Brain microvascular endothelial cell (primary cell): ENCODE results near the gene TRDN.
"Not testable (repeated sequence)": the region's sequence is repeated elsewhere in the genome, so short reads cannot be mapped to it uniquely, and the experiment has no call there.

Experiments used
- DNase-seq: peaks from one replicate; pipeline ENCODE4 v3.0.0-alpha.2; 2020
- H3K27ac ChIP-seq: fragments of 250-450 bp; sonication (Bioruptor Pico); 2 replicates; pipeline ENCODE4 v1.5.1; 2020; ENCODE audit warnings: mild to moderate bottlenecking, moderate library complexity
- H3K27me3 ChIP-seq: fragments of 250-450 bp; sonication (Bioruptor Pico); replicated peaks from 2 replicates; pipeline ENCODE4 v1.5.1; 2020; ENCODE audit warnings: mild to moderate bottlenecking
- H3K36me3 ChIP-seq: fragments of 250-450 bp; sonication (Bioruptor Pico); replicated peaks from 2 replicates; pipeline ENCODE4 v1.5.1; 2020; ENCODE audit warnings: mild to moderate bottlenecking
- H3K4me3 ChIP-seq: 2 replicates; pipeline ENCODE4 v1.5.1; 2011; ENCODE audit warnings: low read depth, mild to moderate bottlenecking, control low read depth, low read length, moderate library complexity
- CTCF ChIP-seq: IDR thresholded peaks from 2 replicates; pipeline ENCODE4 v1.5.1; 2011; ENCODE audit warnings: low read depth, mild to moderate bottlenecking, moderate library complexity, low read length, control low read depth, inconsistent platforms; ENCODE audit errors: missing control alignments
- in situ Hi-C: cut with HindIII; loops from 2 replicates; pipeline ENCODE4 v1.10.0; 2017; ENCODE audit warnings: low sequenced_read_pairs, low pct_ligation_motif_present

TRDN gene

GRCh38 chr6:123316733-123317323, 319.9 kb downstream of the TRDN start:
- no peaks in the 10 kb centered on the region for H3K36me3 ChIP-seq
- in situ Hi-C loops = no loop called here
- no peak for TF ChIP-seq CTCF
- no peak overlapping the region for H3K4me3 ChIP-seq
- no peak overlapping the region for H3K27ac ChIP-seq
- no peaks in the 10 kb centered on the region for H3K27me3 ChIP-seq
- DNase-seq = no peak

GRCh38 chr6:123314459-123314858, 322.3 kb downstream of the TRDN start:
- DNase-seq, H3K36me3 ChIP-seq, H3K27ac ChIP-seq, H3K27me3 ChIP-seq, in situ Hi-C loops, H3K4me3 ChIP-seq: not testable (repeated sequence)

GRCh38 chr6:123309130-123309529, 327.6 kb downstream of the TRDN start:
- Histone ChIP-seq H3K36me3 (no peaks in the 10 kb centered on the region), H3K27ac (no peak overlapping the region), H3K27me3 (no peaks in the 10 kb centered on the region), H3K4me3 (no peak overlapping the region)
- in situ Hi-C loops = no loop called here
- no peak for TF ChIP-seq CTCF
- no peak for DNase-seq

- no peak for TF ChIP-seq CTCF
- no peak overlapping the region for H3K27ac ChIP-seq
- no peak overlapping the region for H3K4me3 ChIP-seq
- H3K27me3 ChIP-seq = no peaks in the 10 kb centered on the region
- no peak for DNase-seq
- H3K36me3 ChIP-seq = no peaks in the 10 kb centered on the region
- in situ Hi-C loops = no loop called here
Observed at GRCh38 chr6:123306334-123306733, 330.4 kb downstream of the TRDN start.

- H3K36me3 ChIP-seq = no peaks in the 10 kb centered on the region
- in situ Hi-C loops = no loop called here
- H3K4me3 ChIP-seq = no peak overlapping the region
- H3K27ac ChIP-seq = no peak overlapping the region
- DNase-seq = no peak
- no peaks in the 10 kb centered on the region for H3K27me3 ChIP-seq
- TF ChIP-seq CTCF = no peak
Observed at GRCh38 chr6:123295672-123296071, 341.1 kb downstream of the TRDN start.

- Histone ChIP-seq H3K4me3 (no peak overlapping the region), H3K27me3 (no peaks in the 10 kb centered on the region), H3K36me3 (no peaks in the 10 kb centered on the region), H3K27ac (no peak overlapping the region)
- no peak for DNase-seq
- no peak for TF ChIP-seq CTCF
- in situ Hi-C loops = no loop called here
Observed at GRCh38 chr6:123295181-123295580, 341.6 kb downstream of the TRDN start.
